GM19240 (cell line): Measurements from ENCODE around the gene CHRNA4.

Experiments used
- DNase-seq: peaks from one replicate; pipeline ENCODE4 v3.0.0; 2011; ENCODE audit warnings: low spot score; ENCODE audit not compliant: insufficient read length

Gene CHRNA4

GRCh38 chr20:63321148-63321831 lies 39.9 kb downstream of the CHRNA4 start:
- no peak for DNase-seq

- DNase-seq: no peak
Measured at GRCh38 chr20:63320616-63321147, 40.5 kb downstream of the CHRNA4 start.

- no peak for DNase-seq
Measured at GRCh38 chr20:63320041-63320511, 41.1 kb downstream of the CHRNA4 start.

DNA sequence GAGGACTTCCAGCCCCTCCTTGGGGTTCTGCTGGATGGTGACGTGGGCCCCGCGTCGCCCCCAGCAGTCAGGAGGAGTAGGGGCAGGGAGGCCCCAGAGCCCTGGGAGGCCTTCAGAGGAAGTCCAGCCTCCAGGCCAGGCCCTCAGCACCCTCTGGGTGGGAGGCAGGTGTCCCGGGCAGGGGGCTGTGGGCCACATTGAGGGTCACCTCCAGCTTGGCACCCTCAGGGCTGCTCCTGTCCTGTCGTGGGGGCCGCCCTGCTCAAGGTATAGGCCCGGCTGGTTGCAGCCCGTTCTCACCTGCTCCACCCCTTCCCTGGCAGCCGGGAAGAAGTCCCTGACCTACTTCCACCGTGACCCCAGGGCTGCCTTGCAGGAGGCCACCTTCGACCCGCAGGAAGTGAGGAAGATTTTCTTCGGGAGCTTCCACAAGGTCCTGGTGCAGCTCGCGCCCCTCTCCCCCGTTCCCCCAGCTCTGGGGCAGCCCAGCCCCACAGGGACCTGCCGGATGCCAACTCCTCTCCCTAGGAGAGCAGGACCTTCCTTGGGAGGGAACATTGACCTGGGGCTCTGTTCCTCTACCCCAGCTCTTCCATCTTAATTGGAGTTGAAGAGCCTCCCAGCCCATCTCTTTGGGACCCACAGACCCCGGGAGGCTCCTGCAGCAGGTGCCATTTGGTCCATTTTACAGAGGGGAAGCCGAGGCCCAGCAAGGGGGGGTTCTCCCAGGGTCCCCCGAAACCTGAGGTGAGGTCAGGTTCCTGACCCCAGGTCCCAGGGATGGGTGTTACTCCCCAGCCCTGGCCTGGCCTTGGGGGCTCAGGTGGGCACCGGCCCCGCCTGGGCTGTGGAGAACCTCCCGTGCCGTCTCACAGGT lies 41.7 kb downstream of the CHRNA4 start:
- no peak for DNase-seq

DNA sequence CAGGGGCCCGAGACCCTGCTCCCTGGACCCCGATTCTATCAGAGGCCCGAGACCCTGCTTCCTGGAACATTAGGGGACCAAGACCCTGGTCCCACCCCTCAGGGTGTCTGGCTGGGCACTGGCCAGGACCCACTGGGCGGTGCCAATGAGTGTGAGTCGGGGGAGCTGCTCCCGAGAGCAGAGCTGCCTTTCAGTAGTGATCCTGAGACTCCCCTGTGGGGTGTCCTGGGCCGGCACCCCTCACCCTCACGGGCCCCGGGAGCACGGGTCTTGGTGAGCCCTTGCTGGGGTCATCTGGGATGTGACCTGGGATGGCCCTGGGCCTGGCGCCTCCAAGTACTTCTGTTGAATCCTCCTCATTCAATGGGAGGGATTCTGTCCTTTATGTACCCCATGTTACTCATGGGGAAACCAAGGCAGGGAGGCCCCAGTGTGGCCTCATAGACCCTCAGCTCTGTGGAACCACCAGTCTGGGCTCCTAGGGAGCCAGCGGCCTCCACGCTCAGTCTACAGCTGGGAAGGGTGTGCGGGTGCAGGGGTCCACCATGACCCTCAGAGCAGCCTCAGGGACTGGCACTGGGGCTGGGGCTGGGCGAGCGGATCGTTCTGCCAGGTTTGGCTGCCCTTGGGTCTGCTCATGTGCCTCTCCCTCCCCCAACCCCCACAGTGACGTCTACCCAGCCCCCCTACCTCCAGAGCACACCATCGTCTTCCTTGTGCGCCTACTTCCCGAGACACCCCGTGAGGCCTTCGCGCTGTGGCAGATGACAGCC lies 42.6 kb downstream of the CHRNA4 start:
- no peak for DNase-seq

GRCh38 chr20:63317601-63318291 lies 43.4 kb downstream of the CHRNA4 start:
- no peak for DNase-seq

- no peak for DNase-seq
Measured at GRCh38 chr20:63317061-63317460, 44.1 kb downstream of the CHRNA4 start.

DNA sequence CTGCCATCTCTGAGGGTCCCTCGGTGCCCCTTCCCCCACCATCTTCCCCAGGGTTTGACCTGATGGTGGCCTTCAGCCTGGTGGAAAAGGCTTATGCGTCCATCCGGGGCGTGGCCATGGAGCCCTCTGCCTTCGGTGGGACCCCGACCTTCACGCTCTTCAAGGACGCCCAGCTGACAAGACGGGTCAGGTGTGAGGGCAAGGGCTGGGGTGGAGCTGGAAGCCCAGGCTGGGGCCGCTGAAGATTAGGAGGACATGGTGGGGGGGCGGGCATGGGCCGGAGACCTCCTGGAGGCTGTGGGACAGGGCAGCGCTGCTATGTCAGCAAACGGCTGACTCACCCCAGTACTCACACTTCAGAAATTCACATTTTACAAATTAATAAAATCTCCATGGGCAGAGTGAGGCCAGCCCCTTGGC lies 44.6 kb downstream of the CHRNA4 start:
- no peak for DNase-seq

GRCh38 chr20:63315731-63316491 lies 45.2 kb downstream of the CHRNA4 start:
- no peak for DNase-seq

DNA sequence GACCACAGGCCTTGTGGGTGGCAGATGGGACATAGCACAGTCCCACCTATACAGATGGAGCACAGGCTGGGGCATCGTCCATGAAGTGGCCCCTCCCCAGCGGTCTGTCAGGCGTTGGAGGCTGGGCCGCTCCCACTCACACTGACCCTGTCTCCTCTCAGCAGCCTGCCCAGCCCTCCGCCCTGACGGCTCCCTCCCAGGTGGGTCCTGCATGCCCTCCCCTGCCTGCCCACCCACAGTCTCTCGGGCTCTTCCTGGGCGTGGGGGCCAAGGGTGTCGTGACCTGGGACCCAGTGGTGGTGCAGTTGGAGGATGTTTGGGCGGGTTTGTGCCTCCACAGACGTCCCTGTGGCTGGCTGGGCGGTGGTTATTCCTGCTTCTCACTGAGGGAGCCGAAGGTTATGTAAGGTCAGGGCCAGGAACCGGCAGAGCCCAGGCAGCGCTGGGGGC lies 45.9 kb downstream of the CHRNA4 start:
- no peak for DNase-seq

DNA sequence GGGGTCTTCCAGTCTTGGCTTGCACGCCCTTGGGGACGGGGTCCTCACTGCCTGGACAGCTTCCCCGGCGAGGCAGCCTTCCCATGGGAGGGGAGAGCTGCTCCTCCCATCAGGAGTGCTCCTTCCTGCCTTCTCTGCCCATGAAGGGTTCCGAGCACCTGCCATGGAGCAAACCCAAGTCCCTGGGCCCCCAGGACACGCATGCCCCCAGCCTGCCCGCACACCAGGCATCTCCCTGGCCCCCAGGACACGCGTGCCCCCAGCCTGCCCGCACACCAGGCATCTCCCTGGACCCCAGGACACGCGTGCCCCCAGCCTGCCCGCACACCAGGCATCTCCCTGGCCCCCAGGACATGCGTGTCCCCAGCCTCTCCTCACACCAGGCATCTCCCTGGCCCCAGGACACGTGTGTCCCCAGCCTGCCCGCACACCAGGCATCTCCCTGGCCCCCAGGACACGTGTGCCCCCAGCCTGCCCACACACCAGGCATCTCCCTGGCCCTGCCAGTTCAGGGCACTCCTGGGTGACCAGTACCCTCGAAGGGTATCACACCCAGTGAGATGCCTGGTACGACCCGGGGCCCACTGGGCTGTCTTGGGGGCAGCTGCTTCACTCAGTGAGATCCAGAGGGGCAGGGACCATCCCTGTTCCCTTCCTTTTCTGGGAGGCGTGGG lies 46.4 kb downstream of the CHRNA4 start:
- DNase-seq: no peak

- DNase-seq: no peak
Measured at GRCh38 chr20:63314015-63314471, 47.1 kb downstream of the CHRNA4 start.

DNA sequence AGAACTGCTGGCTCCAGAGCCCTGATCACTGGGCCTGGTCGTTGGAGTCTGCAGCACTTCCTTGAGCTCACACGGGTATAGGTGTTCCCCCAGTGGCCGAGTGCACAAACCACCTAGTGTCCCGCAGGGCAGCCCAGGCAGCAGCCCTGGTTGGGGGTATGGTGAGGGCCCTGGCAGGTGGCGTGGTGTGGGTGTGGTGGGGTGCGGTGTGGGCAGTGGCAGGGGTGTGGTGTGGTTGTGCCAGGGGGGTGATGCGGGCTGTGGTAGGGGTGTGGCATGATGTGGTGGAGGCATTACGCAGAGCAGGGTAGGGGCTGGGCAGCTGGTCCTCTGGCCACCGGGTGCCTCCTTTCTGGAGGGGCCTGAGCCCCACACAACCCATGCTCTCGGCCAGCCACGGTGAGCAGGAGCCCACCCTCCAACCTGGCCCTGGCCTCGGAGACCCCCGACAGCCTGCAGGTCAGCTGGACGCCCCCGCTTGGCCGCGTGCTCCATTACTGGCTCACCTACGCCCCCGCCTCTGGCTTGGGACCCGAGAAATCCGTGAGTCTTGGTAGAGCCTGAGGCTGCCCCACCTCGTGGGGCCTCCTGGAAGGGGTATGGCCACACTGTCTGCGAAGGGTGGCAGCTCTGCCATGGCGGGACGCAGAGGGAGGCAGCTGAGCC lies 47.7 kb downstream of the CHRNA4 start:
- DNase-seq: no peak

DNA sequence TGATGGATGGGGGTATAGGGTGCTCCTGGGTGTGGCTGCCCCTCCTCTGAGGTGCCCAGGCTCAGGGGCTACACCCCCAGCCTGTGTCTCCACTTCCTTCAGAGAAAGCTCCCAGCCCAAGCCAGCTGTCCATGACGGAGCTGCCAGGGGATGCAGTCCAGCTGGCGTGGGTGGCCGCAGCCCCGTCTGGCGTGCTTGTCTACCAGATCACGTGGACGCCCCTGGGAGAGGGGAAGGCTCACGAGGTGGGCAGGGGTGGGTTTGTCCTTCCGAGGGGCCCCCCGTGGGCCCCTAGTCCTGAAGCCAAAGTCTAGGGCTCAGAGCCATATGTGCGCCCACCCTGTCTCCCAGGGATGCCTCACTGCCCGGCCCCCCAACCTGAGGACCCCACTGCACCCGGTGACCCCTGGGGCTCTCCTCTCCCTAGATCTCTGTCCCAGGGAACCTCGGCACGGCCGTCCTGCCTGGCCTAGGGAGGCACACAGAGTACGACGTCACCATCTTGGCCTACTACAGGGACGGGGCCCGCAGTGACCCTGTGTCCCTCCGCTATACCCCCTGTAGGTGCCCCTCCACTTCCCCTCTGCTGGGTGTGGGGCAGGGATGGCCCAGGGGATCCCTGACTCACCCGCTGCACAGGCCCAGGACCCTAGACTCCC lies 48.3 kb downstream of the CHRNA4 start:
- DNase-seq: no peak

DNA sequence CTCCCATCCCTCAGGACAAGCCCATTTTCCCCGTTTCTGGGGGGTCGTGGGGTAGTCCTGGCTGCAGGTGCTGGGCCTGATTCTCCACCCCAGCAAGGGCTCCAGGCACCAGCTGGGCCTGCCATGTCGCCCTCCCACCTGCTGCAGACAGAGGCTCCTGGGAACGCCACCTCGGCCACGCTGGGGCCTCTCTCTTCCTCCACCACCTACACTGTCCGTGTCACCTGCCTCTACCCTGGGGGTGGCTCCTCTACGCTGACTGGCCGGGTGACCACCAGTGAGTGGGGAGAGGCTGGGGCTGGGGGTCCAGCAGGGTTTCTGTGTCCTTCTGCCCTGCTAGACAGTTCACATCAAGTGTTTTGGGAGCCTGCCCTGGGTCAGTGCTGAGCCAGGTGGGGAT lies 48.9 kb downstream of the CHRNA4 start:
- DNase-seq: no peak

DNA sequence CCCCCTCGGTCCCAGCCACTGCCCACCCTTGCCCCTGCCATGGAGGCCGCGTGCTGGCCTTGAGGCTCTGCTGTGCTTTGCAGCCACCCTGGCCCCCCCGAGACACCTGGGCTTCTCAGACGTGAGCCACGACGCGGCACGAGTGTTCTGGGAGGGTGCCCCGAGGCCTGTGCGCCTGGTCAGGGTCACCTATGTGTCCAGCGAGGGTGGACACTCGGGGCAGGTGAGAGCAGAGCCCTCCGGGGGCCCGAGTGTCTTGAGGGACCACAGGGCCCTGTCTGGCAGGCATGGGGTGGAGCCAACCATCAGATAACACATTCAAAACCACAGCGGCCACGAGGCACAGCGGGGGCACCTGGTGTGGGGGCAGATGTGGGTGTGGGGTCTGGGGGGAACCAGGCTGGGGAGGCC lies 49.3 kb downstream of the CHRNA4 start:
- no peak for DNase-seq

DNA sequence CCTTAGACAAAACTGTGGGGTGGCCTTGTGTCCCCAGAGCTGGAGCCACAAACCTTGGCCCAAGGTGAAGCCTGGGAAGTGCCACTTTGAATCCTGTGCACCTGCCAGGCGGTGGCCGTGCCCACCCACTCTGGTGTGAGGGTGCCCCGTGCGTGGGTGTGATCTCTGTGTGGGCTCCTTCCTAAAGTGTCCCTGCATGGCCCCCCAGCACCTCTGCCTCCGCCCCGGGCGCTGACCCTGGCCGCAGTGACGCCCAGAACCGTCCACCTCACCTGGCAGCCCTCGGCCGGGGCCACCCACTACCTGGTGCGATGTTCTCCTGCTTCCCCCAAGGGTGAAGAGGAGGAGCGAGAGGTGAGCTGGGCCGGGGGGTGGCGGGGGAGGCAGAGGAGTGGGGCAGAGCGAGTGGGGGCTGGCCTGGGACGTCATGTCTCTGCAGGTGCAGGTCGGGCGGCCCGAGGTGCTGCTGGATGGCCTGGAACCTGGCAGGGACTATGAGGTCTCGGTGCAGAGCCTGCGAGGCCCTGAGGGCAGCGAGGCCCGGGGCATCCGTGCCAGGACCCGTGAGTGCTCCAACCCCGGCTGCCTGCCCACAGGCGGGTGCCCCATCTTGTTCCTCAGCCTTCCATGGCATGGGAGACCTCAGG lies 49.8 kb downstream of the CHRNA4 start:
- DNase-seq: no peak
